Measurements from ENCODE around the gene TSKU. TPM values are rescaled to one million over a fixed set of nuclear protein-coding genes. Genes with fewer than 3 reads are reported as not detected.

The TSKU gene
- total and polyA plus RNA-seq, 2 experiments from 2014 or later, result 30.6 to 30.8 TPM

- in situ Hi-C loops (cut with MboI), result no loop called here
- no peak overlapping the region for H2AFZ ChIP-seq
These were observed 39.2 kb downstream of the TSKU start for GRCh38 chr11:76822406-76822805.

GRCh38 chr11:76823481-76824028 is 40.4 kb downstream of the TSKU start:
- peak overlapping the region; percentile 41 for H3K4me3 ChIP-seq
- peak overlapping the region; percentile 25 for H3K4me2 ChIP-seq (ENCODE audit: unreplicated experiment)
- no peaks in the 10 kb centered on the region for H3K9me3 ChIP-seq (ENCODE audit: low read depth)
- no peaks in the 10 kb centered on the region for H3K36me3 ChIP-seq (ENCODE audit: low read depth)
- in situ Hi-C loops (cut with MboI), result no loop called here
- peak overlapping the region; percentile 61 for H2AFZ ChIP-seq
- 19 to 25% methylated on average over 7 to 9 of the region's 9 CpGs for WGBS, 2 experiments (ENCODE audit: low coverage in 1 of 2, low lambda C conversion rate in 2 of 2, missing lambda C conversion rate in 2 of 2)
- TF ChIP-seq EZH2 (IDR thresholded peaks at IDR 0.05; ENCODE audit: insufficient read depth, poor library complexity, severe bottlenecking) (no peak), EZH2phosphoT487 (IDR thresholded peaks at IDR 0.05; ENCODE audit: insufficient read depth, low read depth) (no peak)
- H3F3A ChIP-seq (ENCODE audit: insufficient read depth), result peaks cover 14% of the 10 kb centered on the region
- peaks cover 24% of the 10 kb centered on the region for H3K4me1 ChIP-seq (ENCODE audit: insufficient read depth)
- no peaks in the 10 kb centered on the region for H3K79me2 ChIP-seq (ENCODE audit: insufficient read depth)
- H3K9me2 ChIP-seq (ENCODE audit: insufficient read depth), result no peaks in the 10 kb centered on the region
- H3K27ac ChIP-seq, result peak overlapping the region; percentile 23; the same call in 1 of the 2 replicates
- no peaks in the 10 kb centered on the region for H4K20me1 ChIP-seq (ENCODE audit: insufficient read depth)
- H3K27me3 ChIP-seq (replicated peaks; ENCODE audit: insufficient read depth), result 0 out of 2 replicates have a peak, but pooled peaks cover 3% of the 10 kb centered on the region
- no peak overlapping the region for H3K9ac ChIP-seq
- peak; percentile 81 for DNase-seq

More at GRCh38 chr11:76822406-76822805, 39.2 kb downstream of the TSKU start:
- Histone ChIP-seq H3K4me3 (no peak overlapping the region), H3K27ac (no peak overlapping the region), H3K9me2 (ENCODE audit: insufficient read depth) (no peaks in the 10 kb centered on the region), H3K79me2 (ENCODE audit: insufficient read depth) (no peaks in the 10 kb centered on the region), H3K4me1 (ENCODE audit: insufficient read depth) (peaks cover 24% of the 10 kb centered on the region), H3F3A (ENCODE audit: insufficient read depth) (peaks cover 14% of the 10 kb centered on the region), H3K27me3 (replicated peaks; ENCODE audit: insufficient read depth) (0 out of 2 replicates have a peak, but pooled peaks cover 10% of the 10 kb centered on the region), H4K20me1 (ENCODE audit: insufficient read depth) (no peaks in the 10 kb centered on the region), H3K9me3 (ENCODE audit: low read depth) (no peaks in the 10 kb centered on the region), H3K4me2 (ENCODE audit: unreplicated experiment) (no peak overlapping the region), H3K9ac (no peak overlapping the region), H3K36me3 (ENCODE audit: low read depth) (no peaks in the 10 kb centered on the region)
- WGBS, 2 experiments (ENCODE audit: low coverage in 1 of 2, low lambda C conversion rate in 2 of 2, missing lambda C conversion rate in 2 of 2), result 85 to 89% methylated on average over 1 of the region's 1 CpG
- TF ChIP-seq EZH2 (IDR thresholded peaks at IDR 0.05; ENCODE audit: insufficient read depth, poor library complexity, severe bottlenecking) (no peak), EZH2phosphoT487 (IDR thresholded peaks at IDR 0.05; ENCODE audit: insufficient read depth, low read depth) (no peak)
- no peak for DNase-seq

DNA sequence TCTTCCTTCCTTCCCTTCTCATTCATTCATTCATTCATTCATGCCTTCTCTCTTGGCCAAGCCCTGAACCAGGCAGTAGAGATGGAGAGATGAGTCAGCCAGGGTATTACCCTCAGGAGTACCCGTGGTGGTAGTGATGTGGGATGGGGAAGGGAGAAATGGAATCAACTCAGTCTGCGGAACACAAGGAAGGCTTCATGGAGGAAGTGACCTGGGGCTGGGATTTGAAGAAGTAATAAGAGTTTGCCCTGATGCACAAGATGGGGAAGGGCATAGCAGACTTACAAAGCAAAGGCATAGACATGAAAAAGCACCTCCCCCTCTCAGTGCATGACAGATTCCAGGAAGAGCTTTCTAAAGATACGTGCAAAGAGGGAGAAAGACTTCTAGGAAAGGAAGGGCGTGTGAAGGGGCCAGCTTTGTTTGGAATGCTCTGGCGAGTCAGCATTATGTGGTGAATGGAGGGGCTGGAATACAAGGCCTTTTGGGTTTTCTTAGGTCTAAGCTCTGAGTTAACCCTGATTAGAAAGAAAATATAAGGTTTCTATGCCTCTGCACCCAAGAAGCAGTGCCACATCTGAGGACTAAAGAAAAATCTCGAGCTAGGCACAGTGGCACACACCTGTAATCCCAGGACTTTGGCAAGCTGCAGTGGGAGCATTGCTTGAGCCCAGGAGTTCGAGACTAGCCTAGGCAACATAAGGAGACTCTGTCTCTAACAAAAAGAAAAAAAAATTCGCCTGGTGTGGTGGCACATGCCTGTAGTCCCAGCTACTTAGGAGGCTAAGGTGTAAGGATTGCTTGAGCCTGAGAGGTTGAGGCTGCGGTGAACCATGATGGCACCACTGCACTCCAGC is 41.2 kb downstream of the TSKU start:
- Histone ChIP-seq H3K36me3 (ENCODE audit: low read depth) (no peaks in the 10 kb centered on the region), H3K27me3 (replicated peaks; ENCODE audit: insufficient read depth) (0 out of 2 replicates have a peak, but pooled peaks cover 3% of the 10 kb centered on the region), H3F3A (ENCODE audit: insufficient read depth) (peaks cover 14% of the 10 kb centered on the region), H3K9me3 (ENCODE audit: low read depth) (no peaks in the 10 kb centered on the region), H3K79me2 (ENCODE audit: insufficient read depth) (no peaks in the 10 kb centered on the region), H2AFZ (peak overlapping the region; percentile 61), H3K4me1 (ENCODE audit: insufficient read depth) (peaks cover 24% of the 10 kb centered on the region), H3K4me2 (ENCODE audit: unreplicated experiment) (no peak overlapping the region), H4K20me1 (ENCODE audit: insufficient read depth) (no peaks in the 10 kb centered on the region), H3K27ac (peak overlapping the region; percentile 23; the same call in 1 of the 2 replicates), H3K9me2 (ENCODE audit: insufficient read depth) (no peaks in the 10 kb centered on the region), H3K9ac (no peak overlapping the region), H3K4me3 (no peak overlapping the region)
- WGBS, 2 experiments (ENCODE audit: low coverage in 1 of 2, low lambda C conversion rate in 2 of 2, missing lambda C conversion rate in 2 of 2), result 70 to 72% methylated on average over 9 of the region's 9 CpGs
- TF ChIP-seq EZH2 (IDR thresholded peaks at IDR 0.05; ENCODE audit: insufficient read depth, poor library complexity, severe bottlenecking), result no peak
- TF ChIP-seq EZH2phosphoT487 (IDR thresholded peaks at IDR 0.05; ENCODE audit: insufficient read depth, low read depth), result no peak
- peak; percentile 52 for DNase-seq
- in situ Hi-C loops (cut with MboI), result no loop called here

DNA sequence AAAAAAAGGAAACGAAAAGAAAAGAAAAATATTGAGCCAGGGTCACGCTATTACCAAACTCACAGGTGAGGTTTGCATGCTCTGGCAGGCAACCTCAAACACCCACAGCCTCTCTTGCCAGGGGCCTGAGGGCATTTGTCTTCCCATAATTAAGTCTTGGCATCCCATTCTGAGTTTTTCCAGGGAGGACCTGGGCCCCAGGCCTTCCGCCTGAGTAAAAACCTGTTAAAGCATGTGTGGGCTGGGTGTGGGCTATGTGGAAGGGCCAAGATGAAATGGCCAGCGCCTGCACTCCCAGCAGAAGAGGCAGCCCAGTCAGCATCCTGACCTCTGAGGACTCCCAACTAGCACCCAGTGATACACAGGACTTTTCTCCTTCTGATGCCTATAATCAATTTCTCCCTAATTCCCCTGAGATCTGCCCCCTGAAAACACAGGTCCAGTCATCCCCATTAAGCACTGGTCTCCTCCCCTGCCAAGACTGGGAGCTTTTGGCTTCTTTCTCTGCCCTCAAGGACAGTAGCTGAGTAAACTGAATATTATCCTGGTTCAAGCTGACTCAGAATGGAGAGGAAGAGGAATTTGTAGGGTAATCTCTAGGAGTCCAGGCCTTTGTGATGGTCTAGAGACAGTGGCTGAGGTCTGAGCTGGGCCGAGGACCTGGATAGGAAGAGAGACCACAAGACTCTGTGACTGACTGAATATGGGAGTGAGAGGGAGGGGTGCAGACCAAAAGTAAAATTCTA is 42.0 kb downstream of the TSKU start:
- H4K20me1 ChIP-seq (ENCODE audit: insufficient read depth), result no peaks in the 10 kb centered on the region
- peaks cover 24% of the 10 kb centered on the region for H3K4me1 ChIP-seq (ENCODE audit: insufficient read depth)
- H3K9me3 ChIP-seq (ENCODE audit: low read depth), result no peaks in the 10 kb centered on the region
- in situ Hi-C loops (cut with MboI), result no loop called here
- no peak overlapping the region for H3K4me3 ChIP-seq
- peak; percentile 78 for DNase-seq
- no peaks in the 10 kb centered on the region for H3K36me3 ChIP-seq (ENCODE audit: low read depth)
- TF ChIP-seq EZH2 (IDR thresholded peaks at IDR 0.05; ENCODE audit: insufficient read depth, poor library complexity, severe bottlenecking) (no peak), EZH2phosphoT487 (IDR thresholded peaks at IDR 0.05; ENCODE audit: insufficient read depth, low read depth) (no peak)
- H3K27me3 ChIP-seq (replicated peaks; ENCODE audit: insufficient read depth), result 0 out of 2 replicates have a peak, but pooled peaks cover 3% of the 10 kb centered on the region
- no peaks in the 10 kb centered on the region for H3K9me2 ChIP-seq (ENCODE audit: insufficient read depth)
- no peaks in the 10 kb centered on the region for H3K79me2 ChIP-seq (ENCODE audit: insufficient read depth)
- 0 out of 2 replicates have a peak overlapping the region, but pooled peaks have one; percentile 3 for H2AFZ ChIP-seq
- H3K9ac ChIP-seq, result no peak overlapping the region
- 72 to 81% methylated on average over 5 of the region's 5 CpGs for WGBS, 2 experiments (ENCODE audit: low coverage in 1 of 2, low lambda C conversion rate in 2 of 2, missing lambda C conversion rate in 2 of 2)
- no peak overlapping the region for H3K4me2 ChIP-seq (ENCODE audit: unreplicated experiment)
- H3K27ac ChIP-seq, result no peak overlapping the region
- peaks cover 14% of the 10 kb centered on the region for H3F3A ChIP-seq (ENCODE audit: insufficient read depth)
